GM21825 (cell line): ENCODE results near the gene CRKL.
"Not testable (repeated sequence)": the region's sequence is repeated elsewhere in the genome, so short reads cannot be mapped to it uniquely, and the experiment has no call there.

ENCODE experiments used
- ATAC-seq: cut with Tn5 transposase; IDR thresholded peaks from one replicate; pipeline ENCODE4 v1.9.1; 2021; ENCODE audit warnings: mild to moderate bottlenecking, moderate library complexity; ENCODE audit not compliant: unreplicated experiment

The CRKL gene, protein sequence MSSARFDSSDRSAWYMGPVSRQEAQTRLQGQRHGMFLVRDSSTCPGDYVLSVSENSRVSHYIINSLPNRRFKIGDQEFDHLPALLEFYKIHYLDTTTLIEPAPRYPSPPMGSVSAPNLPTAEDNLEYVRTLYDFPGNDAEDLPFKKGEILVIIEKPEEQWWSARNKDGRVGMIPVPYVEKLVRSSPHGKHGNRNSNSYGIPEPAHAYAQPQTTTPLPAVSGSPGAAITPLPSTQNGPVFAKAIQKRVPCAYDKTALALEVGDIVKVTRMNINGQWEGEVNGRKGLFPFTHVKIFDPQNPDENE

GRCh38 chr22:20916916-20917810 lies at the start of gene CRKL:
TSS of gene CRKL (plus strand) at chr22:20917407. CDS start at chr22:20917935, 528 bp downstream.
- ATAC-seq = peak; percentile 92

- no peak for ATAC-seq
Measured at GRCh38 chr22:20868025-20868962, 48.9 kb upstream of the CRKL start.

DNA sequence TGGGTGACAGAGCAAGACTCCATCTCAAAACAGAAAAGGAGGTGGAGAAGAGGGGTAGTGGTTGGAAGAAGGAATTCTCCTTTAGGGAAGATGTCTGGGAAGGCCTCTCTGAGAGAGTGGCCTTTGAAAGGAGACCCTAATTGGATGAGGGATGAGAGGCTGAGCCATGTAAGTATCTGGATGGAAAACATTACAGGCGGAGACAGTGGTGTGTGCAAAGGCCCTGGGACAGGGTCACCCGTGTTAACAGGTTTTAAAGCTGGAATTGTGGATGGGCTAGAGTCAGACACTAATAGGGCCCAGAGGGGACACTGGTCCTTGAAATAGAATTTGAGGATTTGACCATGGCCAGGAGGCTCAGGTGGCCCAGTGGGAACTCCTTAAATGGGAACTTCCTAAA lies 48.0 kb upstream of the CRKL start:
- no peak for ATAC-seq

GRCh38 chr22:20873214-20873613 lies 44.0 kb upstream of the CRKL start:
- no peak for ATAC-seq

DNA sequence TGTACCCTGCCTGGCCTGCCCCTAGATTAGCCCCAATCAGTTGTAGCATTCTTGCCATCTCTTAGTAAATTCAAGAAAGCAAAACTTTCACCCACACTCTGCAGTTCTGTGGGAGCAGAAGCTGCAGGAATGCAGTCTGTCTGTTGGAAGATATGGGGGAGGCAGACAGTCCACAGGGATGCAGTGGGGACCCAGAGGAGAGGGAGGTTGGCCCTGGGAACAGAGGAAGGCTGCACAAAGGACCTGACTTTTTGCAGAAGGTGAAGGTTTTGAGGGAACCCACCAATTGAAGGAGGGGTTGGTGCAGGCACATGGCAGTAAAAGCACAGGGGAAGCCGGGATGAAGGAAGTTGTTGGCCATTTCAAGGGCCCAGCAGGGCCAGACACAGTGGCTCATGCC lies 41.9 kb upstream of the CRKL start:
- no peak for ATAC-seq

DNA sequence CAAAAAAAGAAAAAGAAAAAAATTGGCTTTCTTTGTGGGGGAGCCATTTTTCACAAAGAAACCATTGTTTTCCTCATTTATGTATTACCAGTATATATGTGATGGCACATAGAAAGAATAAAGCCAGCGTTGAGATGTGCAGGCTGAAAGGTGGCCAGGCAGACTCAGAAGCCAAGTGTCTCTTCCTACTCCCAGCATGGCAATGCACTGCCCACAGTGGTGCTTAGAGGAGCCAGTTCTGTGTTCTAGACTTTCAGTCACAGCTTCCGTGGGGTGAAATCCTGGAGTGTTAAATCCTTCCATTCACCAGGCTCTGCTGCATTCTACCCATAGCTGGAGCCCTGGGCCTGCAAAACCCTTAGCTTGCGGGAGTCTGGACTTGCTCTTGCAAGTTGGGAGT lies 39.5 kb upstream of the CRKL start:
- ATAC-seq = no peak

- ATAC-seq = no peak
Measured at GRCh38 chr22:20881231-20881630, 36.0 kb upstream of the CRKL start.

GRCh38 chr22:20881869-20882815 lies 35.1 kb upstream of the CRKL start:
- ATAC-seq = no peak

GRCh38 chr22:20882855-20883254 lies 34.4 kb upstream of the CRKL start:
- no peak for ATAC-seq

DNA sequence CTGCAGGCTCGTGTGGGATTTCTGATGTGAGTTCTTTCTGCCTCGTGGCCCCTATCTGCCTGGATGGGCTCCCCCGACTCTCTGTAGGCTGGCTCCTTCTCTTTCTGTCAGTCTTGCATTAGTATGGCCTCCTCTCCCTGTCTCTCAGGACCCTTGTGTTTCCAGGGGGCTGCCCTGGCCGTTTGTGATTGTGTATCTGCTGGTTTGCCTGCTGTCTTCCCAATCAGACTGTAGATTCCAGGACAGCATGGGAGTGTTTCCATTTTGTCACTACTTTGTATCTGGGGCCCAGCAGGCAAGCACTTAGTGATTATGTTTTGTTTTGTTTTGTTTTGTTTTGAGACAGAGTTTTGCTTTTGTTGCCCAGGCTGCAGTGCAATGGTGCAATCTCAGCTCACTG lies 32.8 kb upstream of the CRKL start:
- no peak for ATAC-seq

GRCh38 chr22:20885017-20885556 lies 32.1 kb upstream of the CRKL start:
- no peak for ATAC-seq

- no peak for ATAC-seq
Measured at GRCh38 chr22:20885557-20886323, 31.5 kb upstream of the CRKL start.

DNA sequence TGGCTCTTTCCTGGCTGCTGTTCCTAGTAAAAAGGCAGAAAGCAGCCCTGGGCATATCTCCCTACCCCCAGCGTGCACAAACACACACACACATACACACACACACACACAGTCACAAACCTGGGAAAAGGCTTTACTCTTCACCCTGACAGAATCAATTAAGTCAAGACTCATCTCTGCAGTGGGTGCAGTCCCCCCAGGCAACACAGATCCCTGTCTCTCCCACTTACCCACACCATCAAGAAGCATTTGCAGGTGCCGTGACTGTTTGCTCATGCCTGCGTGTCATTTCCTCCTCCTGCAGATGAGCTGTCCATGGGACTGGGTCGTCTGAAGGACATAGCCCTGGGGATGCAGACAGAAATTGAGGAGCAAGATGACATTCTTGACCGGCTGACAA lies 29.8 kb upstream of the CRKL start:
- ATAC-seq = no peak

GRCh38 chr22:20889025-20889704 lies 28.0 kb upstream of the CRKL start:
- ATAC-seq = no peak

DNA sequence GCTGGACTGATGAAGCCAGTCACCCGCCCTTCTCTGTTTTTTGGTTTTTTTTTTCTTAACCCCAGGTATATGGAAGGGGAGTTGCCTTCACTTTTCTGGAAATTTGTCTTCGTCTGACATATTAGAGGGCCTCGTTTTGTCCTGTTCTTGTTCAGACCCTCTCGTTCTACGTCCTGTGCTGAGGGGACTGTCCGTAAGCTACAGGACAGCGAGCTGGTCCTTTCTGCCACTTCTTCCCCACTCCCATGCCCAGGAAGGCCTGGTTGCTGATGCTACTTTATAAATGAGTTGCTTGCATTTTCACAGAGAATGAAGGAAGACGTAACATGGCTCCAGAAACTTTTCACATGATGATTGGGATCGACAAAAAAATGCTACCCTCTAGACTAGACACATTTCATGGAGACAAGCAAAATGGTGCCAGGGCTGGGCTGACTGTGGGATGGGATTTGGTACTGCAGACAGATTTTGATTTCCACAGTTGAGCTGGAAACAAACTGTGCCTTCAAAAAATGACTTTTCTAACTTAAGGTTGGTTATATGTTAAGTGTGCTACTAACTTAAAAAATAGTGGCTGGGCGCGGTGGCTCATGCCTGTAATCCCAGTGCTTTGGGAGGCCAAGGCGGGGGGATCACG lies 27.2 kb upstream of the CRKL start:
- no peak for ATAC-seq

DNA sequence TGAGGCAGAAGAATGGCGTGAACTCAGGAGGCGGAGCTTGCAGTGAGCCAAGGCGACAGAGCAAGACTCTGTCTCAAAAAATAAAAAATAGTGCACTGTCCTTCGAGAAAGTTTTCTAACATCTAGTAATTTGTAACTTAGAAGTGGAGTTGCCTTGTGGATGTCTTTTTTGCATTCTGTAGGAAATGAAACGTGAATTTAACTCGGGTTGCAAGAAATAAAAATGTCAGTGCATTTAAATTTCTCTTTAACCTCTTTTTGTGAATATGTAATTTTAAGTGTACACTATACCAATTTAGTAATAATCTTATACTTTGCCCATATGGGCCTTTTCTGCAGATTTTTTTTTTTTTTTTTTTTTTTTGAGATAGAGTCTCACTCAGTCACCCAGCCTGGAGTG lies 26.2 kb upstream of the CRKL start:
- no peak for ATAC-seq

DNA sequence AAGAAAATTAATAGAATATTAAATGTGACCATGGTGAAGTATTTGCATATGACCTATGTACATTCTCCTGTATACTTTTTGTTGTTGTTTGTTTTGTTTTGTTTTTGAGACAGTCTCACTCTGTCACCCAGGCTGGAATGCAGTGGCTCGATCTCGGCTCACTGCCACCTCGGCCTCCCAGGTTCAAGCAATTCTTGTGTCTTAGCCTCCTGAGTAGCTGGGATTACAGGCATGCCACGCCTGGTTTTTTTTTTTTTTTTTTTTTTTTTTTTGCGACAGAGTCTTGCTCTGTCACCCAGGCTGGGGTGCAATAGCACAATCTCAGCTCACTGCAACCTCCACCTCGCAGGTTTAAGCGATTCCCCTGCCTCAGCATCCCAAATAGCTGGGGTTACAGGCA lies 19.5 kb upstream of the CRKL start:
- ATAC-seq = not testable (repeated sequence)
